Heart right ventricle (tissue), 16 donors: ENCODE measurements around the gene HTR3A. TPM values are rescaled to one million over a fixed set of nuclear protein-coding genes. Genes with fewer than 3 reads are reported as not detected.

Experiments used
- ATAC-seq, 8 donors: fragments of 200-7000 bp; cut with Tn5 transposase; one replicate each; pipeline ENCODE4 v1.9.1; 2020; ENCODE audit warnings: mild to moderate bottlenecking in 8 of 8, moderate library complexity in 8 of 8, moderate number of reproducible peaks in 1 of 8
- DNase-seq, 2 donors: peaks; one replicate each; pipeline ENCODE4 v3.0.0-alpha.2; 2020
- H3K27ac ChIP-seq, 10 donors: fragments of 200-600 bp; sonication (generic) in 2 of 10; one replicate each; pipeline versions ENCODE4 v1.5.0 to v1.8.0; 2020 to 2022; ENCODE audit warnings: mild to moderate bottlenecking in 3 of 10
- H3K27me3 ChIP-seq, 7 donors: fragments of 200-600 bp; one replicate each; pipeline ENCODE4 v1.8.0; 2021 to 2022; ENCODE audit warnings: mild to moderate bottlenecking in 2 of 7
- H3K36me3 ChIP-seq, 9 donors: fragments of 200-600 bp; sonication (generic) in 1 of 9; one replicate each; pipeline versions ENCODE4 v1.5.0 to v1.8.0; 2020 to 2022; ENCODE audit warnings: mild to moderate bottlenecking in 2 of 9
- H3K4me1 ChIP-seq, 9 donors: fragments of 200-600 bp; sonication (generic) in 1 of 9; one replicate each; pipeline versions ENCODE4 v1.5.0 to v1.8.0; 2020 to 2022; ENCODE audit warnings: mild to moderate bottlenecking in 4 of 9
- H3K4me3 ChIP-seq, 10 donors: fragments of 200-600 bp; sonication (generic) in 2 of 10; one replicate each; pipeline versions ENCODE4 v1.5.0 to v1.8.0; 2020 to 2022; ENCODE audit warnings: mild to moderate bottlenecking in 7 of 10, moderate library complexity in 2 of 10
- H3K9me3 ChIP-seq, 11 donors: fragments of 200-600 bp in 10 of 11; sonication (generic) in 2 of 11; one replicate each; pipeline versions ENCODE4 v1.5.0 to v1.8.0; 2013 to 2022; ENCODE audit warnings: mild to moderate bottlenecking in 2 of 11, control low read depth in 1 of 11, moderate library complexity in 1 of 11
- WGBS, 2 donors: extraction: QIAGEN DNeasy Blood & Tissue Kit; methylation state at CpG; one replicate each; pipeline ENCODE4 v1.1.7; 2013; ENCODE audit warnings: inconsistent platforms in 1 of 2; 5-methylcytosine and 5-hydroxymethylcytosine counted together
- intact Hi-C, 10 donors: fragments of 100-400 bp; cut with DNase I; formaldehyde crosslinking; loops; one replicate each; pipeline versions ENCODE4 v1.11.1 to v1.14.2; 2022
- polyA plus RNA-seq, 2 donors: library from polyadenylated mRNA; stranded (reverse); fragments of 200-250 nt; gene quantifications; one replicate each; pipeline ENCODE4 v1.2.3, GENCODE V29; 2013
- total RNA-seq, 10 donors: library from RNA; stranded (reverse); fragmentation: NEBNext Ultra II Directional in 3 of 10; extraction: Animal tissue kit (Norgen Biotek cat#: 25700) in 3 of 10; gene quantifications; one replicate each; pipeline versions ENCODE4 v1.2.1 to v1.2.4, GENCODE V29; 2021 to 2023
- TF ChIP-seq, protein P1 (sequence below), 9 donors: fragments of 200-600 bp; sonication (generic) in 2 of 9; IDR thresholded peaks; one replicate each; pipeline versions ENCODE4 v1.5.0 to v1.8.0; 2021 to 2022; ENCODE audit warnings: antibody characterized with exemption in 9 of 9, mild to moderate bottlenecking in 5 of 9, moderate library complexity in 1 of 9
- donor health status: Arrhythmogenic right ventricular cardiomyopathy.
- donor health status: ischemic (EF 13 %, LVEDD 7.1; RV severe dilation, severe dysfunction).
- donor health status: healthy with polysubstance abuse.
- donor health status: DM: no; HTN: yes; CAD: no.
- donor health status: DM: no; HTN: no; CAD: no.
- donor health status: ischemic (EF 25% LVEDD 6.9; RV normal size, moderate dysfunction).
- donor health status: ischemic (EF 25% LVEDD 5.7; RV mildly dilated, moderate dysfunction).
- donor health status: healthy.
- donor health status: DM: yes; HTN: yes; CAD: no.
- donor health status: Ischemic cardiomyopathy.
- donor health status: ischemic (EF 35%, LVEDD 5.7; RV mildly dilated, moderate dysfunction).
- donor health status: nonischemic (EF 11% LVEDD 7.7; RV severe dilation, severe dysfunction).
- donor health status: DM: yes; HTN: yes; CAD: no.
- donor health status: PGD.
- donor health status: ischemic (EF 29% LVEDD 5.4; RV normal size, mild dysfunction).
- donor health status: nonischemic (EF 23%, LVEDD 6.1; RV moderate dilation, normal function).

HTR3A gene
- total and polyA plus RNA-seq, 12 donors = 0.07 to 0.16 TPM; not detected in 10

GRCh38 chr11:113956986-113957385 lies 17.9 kb upstream of the HTR3A start:
- no peaks in the 10 kb centered on the region for H3K9me3 ChIP-seq
- no peak for DNase-seq
- no peaks in the 10 kb centered on the region for H3K4me1 ChIP-seq
- intact Hi-C loops = no loop called here
- no peak for ATAC-seq
- no peaks in the 10 kb centered on the region for H3K36me3 ChIP-seq
- peaks cover 0 to 45% (median 34%) of the 10 kb centered on the region in 7 donors for H3K27me3 ChIP-seq
- TF ChIP-seq, protein P1, sequence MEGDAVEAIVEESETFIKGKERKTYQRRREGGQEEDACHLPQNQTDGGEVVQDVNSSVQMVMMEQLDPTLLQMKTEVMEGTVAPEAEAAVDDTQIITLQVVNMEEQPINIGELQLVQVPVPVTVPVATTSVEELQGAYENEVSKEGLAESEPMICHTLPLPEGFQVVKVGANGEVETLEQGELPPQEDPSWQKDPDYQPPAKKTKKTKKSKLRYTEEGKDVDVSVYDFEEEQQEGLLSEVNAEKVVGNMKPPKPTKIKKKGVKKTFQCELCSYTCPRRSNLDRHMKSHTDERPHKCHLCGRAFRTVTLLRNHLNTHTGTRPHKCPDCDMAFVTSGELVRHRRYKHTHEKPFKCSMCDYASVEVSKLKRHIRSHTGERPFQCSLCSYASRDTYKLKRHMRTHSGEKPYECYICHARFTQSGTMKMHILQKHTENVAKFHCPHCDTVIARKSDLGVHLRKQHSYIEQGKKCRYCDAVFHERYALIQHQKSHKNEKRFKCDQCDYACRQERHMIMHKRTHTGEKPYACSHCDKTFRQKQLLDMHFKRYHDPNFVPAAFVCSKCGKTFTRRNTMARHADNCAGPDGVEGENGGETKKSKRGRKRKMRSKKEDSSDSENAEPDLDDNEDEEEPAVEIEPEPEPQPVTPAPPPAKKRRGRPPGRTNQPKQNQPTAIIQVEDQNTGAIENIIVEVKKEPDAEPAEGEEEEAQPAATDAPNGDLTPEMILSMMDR (IDR thresholded peaks at IDR 0.05) = no peak
- H3K4me3 ChIP-seq = no peak overlapping the region
- H3K27ac ChIP-seq = no peak overlapping the region
- 57 to 58% methylated on average over 9 of the region's 9 CpGs for WGBS, 2 donors

DNA sequence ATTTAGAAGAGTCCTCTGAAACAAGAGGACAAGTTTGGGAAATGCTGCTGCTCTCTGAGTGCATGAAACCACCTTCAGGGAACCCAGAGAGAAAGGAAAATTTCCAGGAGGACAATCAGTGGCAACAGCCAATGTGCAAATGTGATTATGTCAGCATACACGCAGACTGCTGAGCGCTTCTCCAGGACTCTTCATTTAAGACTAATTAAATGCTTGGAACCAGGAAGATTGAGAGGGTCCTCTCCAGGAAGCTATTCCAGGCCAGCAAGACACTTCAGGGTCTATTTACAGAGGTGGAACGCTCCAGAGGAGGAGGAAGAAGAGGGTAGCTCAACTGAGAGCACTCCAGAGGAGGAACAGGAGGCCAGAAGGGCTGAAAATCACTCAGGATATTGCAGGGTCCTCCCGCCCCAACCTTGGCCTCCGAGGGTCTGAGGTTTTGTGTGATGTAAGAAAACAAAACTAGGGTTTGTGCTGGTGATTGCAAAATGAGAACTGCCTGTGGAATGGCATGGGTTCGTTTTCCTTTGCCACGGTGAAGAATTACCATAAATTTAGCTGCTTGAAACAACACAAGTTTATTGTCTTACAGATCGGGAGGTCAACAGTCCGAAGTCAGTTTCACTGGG lies 14.1 kb upstream of the HTR3A start:
- DNase-seq = no peak
- intact Hi-C loops = no loop called here
- H3K4me3 ChIP-seq = no peak overlapping the region
- peaks cover 0 to 16% (median 8%) of the 10 kb centered on the region in 7 donors for H3K27me3 ChIP-seq
- H3K9me3 ChIP-seq = no peaks in the 10 kb centered on the region
- 73 to 77% methylated on average over 9 of the region's 9 CpGs for WGBS, 2 donors
- ATAC-seq = no peak
- no peaks in the 10 kb centered on the region for H3K4me1 ChIP-seq
- no peak overlapping the region for H3K27ac ChIP-seq
- TF ChIP-seq, protein P1 (IDR thresholded peaks at IDR 0.05) = no peak
- H3K36me3 ChIP-seq = no peaks in the 10 kb centered on the region

- ATAC-seq = no peak
- no peak overlapping the region for H3K4me3 ChIP-seq
- TF ChIP-seq, protein P1 (IDR thresholded peaks at IDR 0.05) = no peak
- intact Hi-C loops = no loop called here
- H3K27ac ChIP-seq = no peak overlapping the region
- no peaks in the 10 kb centered on the region for H3K36me3 ChIP-seq
- H3K4me1 ChIP-seq = no peaks in the 10 kb centered on the region
- peaks cover 0 to 19% (median 2%) of the 10 kb centered on the region in 7 donors for H3K27me3 ChIP-seq
- no peak for DNase-seq
- no peaks in the 10 kb centered on the region for H3K9me3 ChIP-seq
- 54 to 58% methylated on average over 1 of the region's 1 CpG for WGBS, 2 donors
Observed at GRCh38 chr11:113967361-113967760, 7.5 kb upstream of the HTR3A start.

GRCh38 chr11:113971506-113972195 lies 3.3 kb upstream of the HTR3A start:
- Histone ChIP-seq H3K4me1 (peaks cover 3 to 11% (median 8%) of the 10 kb centered on the region in 9 donors), H3K9me3 (no peaks in the 10 kb centered on the region), H3K27me3 (peaks cover 0 to 19% (median 4%) of the 10 kb centered on the region in 7 donors), H3K36me3 (no peaks in the 10 kb centered on the region), H3K27ac (no peak overlapping the region), H3K4me3 (no peak overlapping the region)
- intact Hi-C loops = no loop called here
- DNase-seq (no peak), ATAC-seq (no peak)
- TF ChIP-seq, protein P1 (IDR thresholded peaks at IDR 0.05) = no peak
- 71 to 74% methylated on average over 15 of the region's 15 CpGs for WGBS, 2 donors
